T-helper 22 cell (primary cell): ENCODE data around the gene PRKN.
"Not testable (repeated sequence)": the region's sequence is repeated elsewhere in the genome, so short reads cannot be mapped to it uniquely, and the experiment has no call there.

Source experiments
- DNase-seq: peaks from one replicate; pipeline ENCODE4 v3.0.0-alpha.2; 2020; ENCODE audit warnings: low read depth

The PRKN gene

GRCh38 chr6:162443101-162443500 lies 284.5 kb downstream of the PRKN start:
- no peak for DNase-seq

GRCh38 chr6:162442687-162443086 lies 284.9 kb downstream of the PRKN start:
- no peak for DNase-seq

GRCh38 chr6:162441991-162442390 lies 285.6 kb downstream of the PRKN start:
- no peak for DNase-seq

- DNase-seq: no peak
These were observed 288.6 kb downstream of the PRKN start for GRCh38 chr6:162438980-162439379.

GRCh38 chr6:162435071-162435470 lies 292.5 kb downstream of the PRKN start:
- no peak for DNase-seq

- DNase-seq: no peak
These were observed 306.6 kb downstream of the PRKN start for GRCh38 chr6:162421004-162421403.

GRCh38 chr6:162416831-162417537 lies 310.6 kb downstream of the PRKN start:
- no peak for DNase-seq

- DNase-seq: no peak
These were observed 311.3 kb downstream of the PRKN start for GRCh38 chr6:162416307-162416706.

- DNase-seq: no peak
These were observed 317.6 kb downstream of the PRKN start for GRCh38 chr6:162409741-162410691.

GRCh38 chr6:162408826-162409535 lies 318.6 kb downstream of the PRKN start:
- no peak for DNase-seq

GRCh38 chr6:162404951-162405350 lies 322.6 kb downstream of the PRKN start:
- no peak for DNase-seq

GRCh38 chr6:162403031-162403430 lies 324.5 kb downstream of the PRKN start:
- DNase-seq: no peak

- DNase-seq: no peak
These were observed 332.4 kb downstream of the PRKN start for GRCh38 chr6:162395181-162395580.

- not testable (repeated sequence) for DNase-seq
These were observed 336.4 kb downstream of the PRKN start for GRCh38 chr6:162390961-162391811.

- no peak for DNase-seq
These were observed 338.1 kb downstream of the PRKN start for GRCh38 chr6:162389343-162390085.

GRCh38 chr6:162388383-162388777 lies 339.2 kb downstream of the PRKN start:
- DNase-seq: no peak

GRCh38 chr6:162387718-162388382 lies 339.7 kb downstream of the PRKN start:
- no peak for DNase-seq

GRCh38 chr6:162385980-162386379 lies 341.6 kb downstream of the PRKN start:
- no peak for DNase-seq

- no peak for DNase-seq
These were observed 347.7 kb downstream of the PRKN start for GRCh38 chr6:162379757-162380409.

- no peak for DNase-seq
These were observed 349.8 kb downstream of the PRKN start for GRCh38 chr6:162377735-162378134.
